ENCODE measurements around the gene CRB1.

DNA sequence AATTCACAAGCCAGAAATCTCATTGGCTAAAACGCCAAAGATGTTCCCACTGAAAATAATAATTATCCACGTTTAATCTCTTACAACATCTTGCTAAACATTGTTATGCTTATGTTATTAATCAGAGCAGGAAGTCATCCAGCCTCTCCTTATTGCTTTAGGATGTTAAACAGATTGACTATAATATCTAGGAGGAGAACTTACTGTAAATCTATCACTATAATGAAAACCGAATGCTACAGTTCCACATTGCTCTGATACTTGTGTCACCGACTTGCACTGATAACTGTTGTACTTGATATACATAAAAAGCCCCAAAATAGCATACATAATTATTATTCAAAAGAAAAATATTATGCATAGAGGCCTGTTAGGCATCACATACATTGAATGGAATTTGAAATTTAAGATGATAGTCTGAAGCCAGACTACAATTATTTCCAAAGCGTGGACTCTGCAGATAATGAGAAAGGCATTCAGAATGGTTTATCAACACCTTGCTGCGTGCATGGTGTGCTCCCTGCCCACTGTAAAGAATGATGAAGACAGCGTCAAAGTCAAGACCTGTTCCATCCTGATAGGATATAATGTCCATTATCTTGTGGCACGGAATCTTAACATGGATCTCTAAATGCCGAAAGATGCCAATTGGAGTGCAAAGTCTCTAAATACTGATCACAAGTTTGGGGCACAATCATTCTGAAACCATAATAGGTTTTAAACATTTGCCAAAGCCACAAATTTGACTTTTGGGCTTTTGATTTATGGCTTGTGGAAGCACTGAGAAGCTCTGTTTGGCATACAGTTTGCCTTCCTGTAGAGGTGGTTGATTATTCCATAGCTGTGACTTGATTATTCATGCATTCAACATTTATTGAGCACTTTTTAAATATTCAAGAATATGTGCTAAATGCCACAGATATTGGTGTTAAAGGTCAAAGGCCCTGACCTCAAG is 71.3 kb downstream of the CRB1 start:
- TF ChIP-seq POLR2A (IDR thresholded peaks at IDR 0.05; ENCODE audit: low read depth, low read length) = no peak
- no peak for TF ChIP-seq POLR2AphosphoS5 (IDR thresholded peaks at IDR 0.05; ENCODE audit: low read depth, low read length)
- TF ChIP-seq TAF1 (IDR thresholded peaks at IDR 0.05; ENCODE audit: borderline replicate concordance, low read depth, low read length) = no peak
